GM18861 (cell line): Measurements from ENCODE around the gene TXNDC8.
"Not testable (repeated sequence)": the region's sequence is repeated elsewhere in the genome, so short reads cannot be mapped to it uniquely, and the experiment has no call there.

Experiments
- ATAC-seq: cut with Tn5 transposase; IDR thresholded peaks from one replicate; pipeline ENCODE4 v1.9.1; 2021; ENCODE audit not compliant: unreplicated experiment

The TXNDC8 gene

GRCh38 chr9:110337727-110338126, at the start of gene TXNDC8:
Gene TXNDC8 (minus strand): TSS chr9:110337863.
- no peak for ATAC-seq

- ATAC-seq = no peak
These were observed 45.8 kb upstream of the TXNDC8 start for GRCh38 chr9:110383491-110383890.

GRCh38 chr9:110382731-110383130, 45.1 kb upstream of the TXNDC8 start:
- ATAC-seq = no peak

- ATAC-seq = no peak
These were observed 33.8 kb upstream of the TXNDC8 start for GRCh38 chr9:110371411-110372007.

GRCh38 chr9:110370315-110370714, 32.7 kb upstream of the TXNDC8 start:
- no peak for ATAC-seq

- ATAC-seq = no peak
These were observed 26.8 kb upstream of the TXNDC8 start for GRCh38 chr9:110364451-110364850.

- not testable (repeated sequence) for ATAC-seq
These were observed 21.3 kb upstream of the TXNDC8 start for GRCh38 chr9:110358992-110359391.

- ATAC-seq = no peak
These were observed 19.8 kb upstream of the TXNDC8 start for GRCh38 chr9:110357505-110357904.

- ATAC-seq = no peak
These were observed 19.2 kb upstream of the TXNDC8 start for GRCh38 chr9:110356639-110357395.

- no peak for ATAC-seq
These were observed 18.2 kb upstream of the TXNDC8 start for GRCh38 chr9:110355911-110356310.

- ATAC-seq = no peak
These were observed 13.4 kb upstream of the TXNDC8 start for GRCh38 chr9:110351009-110351467.

GRCh38 chr9:110346325-110346724, 8.7 kb upstream of the TXNDC8 start:
- no peak for ATAC-seq

- ATAC-seq = no peak
These were observed 7.2 kb upstream of the TXNDC8 start for GRCh38 chr9:110344821-110345220.

- ATAC-seq = no peak
These were observed 5.9 kb upstream of the TXNDC8 start for GRCh38 chr9:110343551-110343950.

GRCh38 chr9:110340306-110340705, 2.6 kb upstream of the TXNDC8 start:
- no peak for ATAC-seq

GRCh38 chr9:110338143-110338542, 480 bp upstream of the TXNDC8 start:
- no peak for ATAC-seq

- no peak for ATAC-seq
These were observed 1.3 kb downstream of the TXNDC8 start for GRCh38 chr9:110336363-110336762.

- no peak for ATAC-seq
These were observed 2.8 kb downstream of the TXNDC8 start for GRCh38 chr9:110334871-110335270.

- ATAC-seq = peak; percentile 65
These were observed 3.5 kb downstream of the TXNDC8 start for GRCh38 chr9:110334183-110334582.

GRCh38 chr9:110332766-110333165, 4.9 kb downstream of the TXNDC8 start:
- ATAC-seq = no peak

- no peak for ATAC-seq
These were observed 7.1 kb downstream of the TXNDC8 start for GRCh38 chr9:110330484-110331105.

- ATAC-seq = no peak
These were observed 7.9 kb downstream of the TXNDC8 start for GRCh38 chr9:110329639-110330230.
